Activated CD8-positive, alpha-beta memory T cell treated with anti-CD3 and anti-CD28 coated beads for 1 hour (primary cell): Measurements from ENCODE around the gene GPRC5B.

Experiments
- DNase-seq, 2 donors: peaks; one replicate each; pipeline ENCODE4 v3.0.0-alpha.2; 2020; ENCODE audit warnings: low read depth in 1 of 2; ENCODE audit errors: extremely low read depth in 1 of 2

The GPRC5B gene, protein sequence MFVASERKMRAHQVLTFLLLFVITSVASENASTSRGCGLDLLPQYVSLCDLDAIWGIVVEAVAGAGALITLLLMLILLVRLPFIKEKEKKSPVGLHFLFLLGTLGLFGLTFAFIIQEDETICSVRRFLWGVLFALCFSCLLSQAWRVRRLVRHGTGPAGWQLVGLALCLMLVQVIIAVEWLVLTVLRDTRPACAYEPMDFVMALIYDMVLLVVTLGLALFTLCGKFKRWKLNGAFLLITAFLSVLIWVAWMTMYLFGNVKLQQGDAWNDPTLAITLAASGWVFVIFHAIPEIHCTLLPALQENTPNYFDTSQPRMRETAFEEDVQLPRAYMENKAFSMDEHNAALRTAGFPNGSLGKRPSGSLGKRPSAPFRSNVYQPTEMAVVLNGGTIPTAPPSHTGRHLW

DNA sequence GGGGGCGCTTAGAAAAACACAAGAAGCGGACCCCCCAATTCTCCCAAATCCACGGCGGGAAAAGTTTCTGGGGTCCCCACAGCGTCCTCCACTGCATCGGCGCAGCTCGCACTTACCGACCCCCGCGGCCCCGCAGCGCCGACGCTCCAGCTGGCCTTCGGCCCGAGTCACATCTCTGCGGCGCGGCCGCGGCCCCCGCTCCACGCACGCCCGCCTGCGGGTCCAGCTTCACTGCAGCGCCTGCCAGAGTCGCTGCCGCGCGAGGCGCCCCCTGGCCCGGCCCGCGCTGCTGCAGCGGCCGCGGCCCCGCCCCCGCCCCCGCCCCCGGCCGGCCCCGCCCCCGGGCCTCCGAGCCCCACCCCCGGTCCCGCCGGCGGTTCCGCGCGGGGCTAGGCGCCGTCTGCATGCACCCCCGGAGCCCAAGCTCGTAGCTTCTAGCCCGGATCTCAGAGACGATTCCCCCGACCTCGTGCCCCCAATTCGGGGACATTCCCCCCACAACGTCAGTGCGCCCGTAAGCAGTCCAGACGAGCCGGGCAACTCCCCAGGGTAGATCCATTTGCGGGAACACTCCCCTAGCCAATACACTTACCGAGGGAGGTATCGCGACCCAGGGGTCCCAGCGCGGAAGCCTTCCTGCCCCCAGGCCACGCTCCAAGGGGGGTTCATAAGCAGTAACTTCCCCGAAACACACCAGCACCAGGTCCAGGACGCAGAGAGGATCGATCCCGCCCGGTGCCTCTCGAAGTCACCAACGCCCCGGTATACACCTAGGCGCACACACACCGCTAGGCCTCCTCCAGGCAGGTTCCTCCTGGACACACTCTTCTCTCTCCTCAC is at the start of gene GPRC5B:
TSS of gene GPRC5B (minus strand) at position 238 of the 840 bp plus-strand sequence. CDS start 12,003 bp downstream, outside the sequence.
- peak in 1 of 2 donors; percentile 27 for DNase-seq

GRCh38 chr16:19933740-19934139 is 49.1 kb upstream of the GPRC5B start:
- DNase-seq, result no peak

DNA sequence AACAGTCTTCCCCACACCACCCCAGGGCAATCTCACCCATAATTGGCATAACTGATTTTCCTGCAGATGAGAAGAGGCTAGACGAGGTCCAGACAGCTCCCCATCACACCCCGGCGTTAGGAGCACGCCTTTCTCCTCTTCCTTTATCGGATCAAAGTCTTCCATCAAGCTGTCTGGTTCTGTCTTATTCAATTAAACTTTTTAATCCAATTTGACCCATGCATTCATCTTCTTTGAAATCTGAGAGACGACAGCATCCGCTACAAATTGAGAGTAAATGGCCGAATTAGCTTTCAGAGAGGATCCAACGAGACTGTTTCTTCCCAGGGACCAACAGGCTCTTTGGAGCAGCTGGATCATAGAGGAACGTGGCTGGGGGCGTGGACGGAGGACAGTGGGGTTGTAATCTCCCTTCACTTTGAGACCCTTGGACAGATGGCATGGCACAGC is 44.4 kb upstream of the GPRC5B start:
- DNase-seq, result no peak

- no peak for DNase-seq
Measured at GRCh38 chr16:19928432-19928831, 43.8 kb upstream of the GPRC5B start.

GRCh38 chr16:19926449-19927390 is 42.1 kb upstream of the GPRC5B start:
- DNase-seq, result no peak

DNA sequence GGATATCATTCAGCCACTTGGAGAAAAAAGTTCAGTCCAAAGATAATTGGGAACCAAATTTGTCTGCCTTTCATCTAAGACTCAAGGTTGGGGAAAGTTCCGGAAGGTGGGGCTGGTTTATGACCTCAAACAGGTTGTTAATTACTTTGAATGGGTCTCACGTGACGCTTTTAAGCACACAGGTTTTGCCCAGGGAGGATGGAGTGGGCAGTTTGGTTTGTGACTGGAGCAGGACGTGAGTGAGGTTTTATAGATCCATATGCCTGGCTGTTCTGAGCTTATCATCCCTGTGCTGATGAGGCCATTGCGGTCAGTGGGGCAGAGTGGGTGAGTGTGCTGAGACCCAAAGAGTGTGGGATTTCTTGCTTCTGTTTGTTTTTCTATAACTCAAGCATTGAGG is 38.7 kb upstream of the GPRC5B start:
- DNase-seq, result no peak

GRCh38 chr16:19919142-19919541 is 34.5 kb upstream of the GPRC5B start:
- no peak for DNase-seq

DNA sequence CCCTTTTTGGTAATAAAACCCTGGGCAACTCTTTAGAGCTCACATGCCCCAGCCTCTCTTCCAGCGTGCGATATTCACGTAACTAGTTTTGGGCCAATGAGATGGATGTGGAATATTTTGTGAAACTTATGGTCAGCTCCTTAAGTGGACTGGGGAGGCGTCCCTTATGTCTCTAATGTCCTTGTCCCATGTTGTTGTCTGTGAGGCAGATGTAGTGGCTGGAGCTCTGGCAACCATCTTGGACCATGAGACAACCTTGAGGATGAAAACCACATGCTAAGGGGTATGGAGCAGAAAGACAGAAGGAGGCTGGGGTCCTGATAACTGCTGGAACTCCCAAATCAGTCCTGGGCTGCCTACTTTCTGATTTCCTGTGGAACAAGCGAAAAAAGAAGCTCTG is 31.4 kb upstream of the GPRC5B start:
- DNase-seq, result no peak

DNA sequence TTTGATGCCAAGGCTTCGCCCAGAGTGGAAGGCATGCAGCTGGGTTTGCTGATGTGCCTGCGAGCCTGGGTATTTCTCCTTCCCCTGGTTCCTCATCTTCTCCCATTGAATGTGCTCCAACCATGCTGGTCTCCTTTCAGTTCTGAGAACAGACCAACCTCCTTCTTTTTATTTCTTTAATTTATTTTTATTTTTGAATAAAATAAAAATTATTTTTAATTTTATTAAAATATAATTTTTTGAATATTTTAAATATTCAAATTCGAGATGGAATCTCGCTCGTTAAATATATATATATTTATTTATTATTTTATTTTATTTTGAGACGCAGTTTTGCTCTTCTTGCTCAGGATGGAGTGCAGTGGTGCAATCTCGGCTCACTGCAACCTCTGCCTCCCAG is 30.2 kb upstream of the GPRC5B start:
- no peak for DNase-seq

DNA sequence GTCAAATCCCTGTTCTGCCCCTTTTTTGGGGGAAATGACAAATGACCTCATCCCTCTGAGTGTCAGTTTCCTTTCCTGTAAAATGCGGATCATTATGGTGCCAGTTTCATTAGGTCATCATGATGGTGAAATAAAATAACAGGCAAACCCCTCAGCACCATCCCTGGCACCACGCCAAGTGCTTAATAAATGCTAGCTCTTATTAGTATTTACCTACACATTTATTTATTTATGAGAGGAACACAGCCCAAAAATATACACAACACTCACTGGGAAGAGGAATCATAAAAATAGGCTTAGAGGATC is 28.6 kb upstream of the GPRC5B start:
- DNase-seq, result no peak

- DNase-seq, result no peak
Measured at GRCh38 chr16:19912455-19913339, 28.0 kb upstream of the GPRC5B start.

GRCh38 chr16:19911747-19912454 is 27.3 kb upstream of the GPRC5B start:
- DNase-seq, result no peak

GRCh38 chr16:19911204-19911603 is 26.6 kb upstream of the GPRC5B start:
- DNase-seq, result no peak

DNA sequence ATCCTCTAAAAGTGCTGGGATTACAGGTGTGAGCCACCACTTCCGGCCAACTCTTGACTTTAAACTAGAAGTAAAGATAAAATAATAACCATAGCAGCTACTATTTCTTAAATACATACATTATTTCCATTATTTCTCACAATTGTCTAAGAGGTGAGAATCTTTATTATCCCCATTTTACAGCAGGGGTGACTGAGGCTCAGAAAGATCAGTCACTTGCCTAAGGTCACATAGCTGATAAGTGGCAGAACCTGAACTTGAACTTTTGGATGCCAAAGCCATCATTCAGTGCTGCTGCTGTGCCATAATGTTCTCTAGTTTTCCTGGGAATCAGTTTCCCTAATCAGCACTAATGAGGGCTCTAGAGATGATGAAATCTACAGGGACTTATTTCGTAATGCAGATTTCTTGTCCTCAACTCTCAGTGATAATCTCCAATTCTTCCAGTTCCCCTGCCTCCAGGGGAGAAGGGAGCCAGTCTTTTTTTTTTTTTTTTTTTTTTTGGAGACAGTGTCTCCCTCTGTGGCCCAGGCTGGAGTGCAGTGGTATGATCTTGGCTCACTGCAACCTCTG is 25.2 kb upstream of the GPRC5B start:
- DNase-seq, result no peak

GRCh38 chr16:19908921-19909320 is 24.3 kb upstream of the GPRC5B start:
- no peak for DNase-seq

- peak in 1 of 2 donors; percentile 53 for DNase-seq
Measured at GRCh38 chr16:19907161-19907992, 22.7 kb upstream of the GPRC5B start.

GRCh38 chr16:19901164-19901563 is 16.5 kb upstream of the GPRC5B start:
- no peak for DNase-seq

GRCh38 chr16:19899605-19899955 is 14.9 kb upstream of the GPRC5B start:
- DNase-seq, result no peak
